Measurements from ENCODE around the gene PHETA1.

Gene PHETA1

DNA sequence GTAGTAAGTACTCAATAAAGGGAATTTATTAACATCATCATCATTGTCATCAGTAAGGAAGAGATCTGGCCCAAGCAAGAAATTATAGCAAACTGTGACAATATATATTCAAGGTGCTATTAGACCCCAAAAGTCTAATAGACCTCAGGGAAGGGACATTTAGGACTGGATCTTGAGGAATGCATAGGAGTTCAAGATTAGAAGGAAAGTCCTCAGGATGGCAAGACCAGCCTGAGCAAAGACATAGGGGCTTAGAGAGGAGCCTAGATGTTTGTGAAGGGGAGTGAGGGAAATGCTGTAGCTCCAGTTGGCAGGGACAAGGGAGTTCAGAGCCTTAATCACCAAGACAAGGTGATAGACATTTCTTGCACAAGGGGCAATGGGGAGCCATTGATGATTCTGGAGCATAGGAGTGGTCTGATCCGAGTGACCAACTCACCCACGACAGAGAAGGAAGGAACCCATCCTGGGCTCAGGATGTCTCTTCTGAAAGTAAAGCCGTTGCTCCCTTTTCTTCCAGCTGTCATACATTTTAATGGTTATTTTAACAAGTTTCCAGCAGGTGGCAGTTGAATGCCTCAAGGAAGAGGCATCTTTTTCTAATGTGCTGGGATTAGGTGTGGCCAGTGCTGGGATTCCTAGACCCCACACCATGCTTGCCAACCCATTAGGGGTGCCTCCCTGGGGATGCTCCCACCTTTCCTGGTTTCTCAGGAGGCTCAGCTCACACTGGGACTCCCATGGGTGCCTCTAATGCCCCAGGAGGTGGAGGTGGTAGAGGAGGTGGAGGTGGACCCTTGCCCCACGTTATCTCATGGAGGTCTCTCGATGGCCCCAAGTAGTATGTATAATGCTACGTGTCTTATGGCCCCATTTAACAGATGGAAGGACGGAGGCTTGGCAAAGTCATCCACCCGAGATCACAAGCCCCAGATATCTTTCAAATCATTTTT lies 37.8 kb downstream of the PHETA1 start:
- in situ Hi-C loops (cut with HindIII; ENCODE audit: low pct_ligation_motif_present, low sequenced_read_pairs): no loop called here
- Histone ChIP-seq H3K27me3 (replicated peaks) (no peaks in the 10 kb centered on the region), H3K4me3 (ENCODE audit: low read depth, low read length) (no peak overlapping the region), H3K27ac (no peak overlapping the region), H3K36me3 (replicated peaks) (no peaks in the 10 kb centered on the region)
- peak; percentile 12 for DNase-seq
- TF ChIP-seq, protein P1, sequence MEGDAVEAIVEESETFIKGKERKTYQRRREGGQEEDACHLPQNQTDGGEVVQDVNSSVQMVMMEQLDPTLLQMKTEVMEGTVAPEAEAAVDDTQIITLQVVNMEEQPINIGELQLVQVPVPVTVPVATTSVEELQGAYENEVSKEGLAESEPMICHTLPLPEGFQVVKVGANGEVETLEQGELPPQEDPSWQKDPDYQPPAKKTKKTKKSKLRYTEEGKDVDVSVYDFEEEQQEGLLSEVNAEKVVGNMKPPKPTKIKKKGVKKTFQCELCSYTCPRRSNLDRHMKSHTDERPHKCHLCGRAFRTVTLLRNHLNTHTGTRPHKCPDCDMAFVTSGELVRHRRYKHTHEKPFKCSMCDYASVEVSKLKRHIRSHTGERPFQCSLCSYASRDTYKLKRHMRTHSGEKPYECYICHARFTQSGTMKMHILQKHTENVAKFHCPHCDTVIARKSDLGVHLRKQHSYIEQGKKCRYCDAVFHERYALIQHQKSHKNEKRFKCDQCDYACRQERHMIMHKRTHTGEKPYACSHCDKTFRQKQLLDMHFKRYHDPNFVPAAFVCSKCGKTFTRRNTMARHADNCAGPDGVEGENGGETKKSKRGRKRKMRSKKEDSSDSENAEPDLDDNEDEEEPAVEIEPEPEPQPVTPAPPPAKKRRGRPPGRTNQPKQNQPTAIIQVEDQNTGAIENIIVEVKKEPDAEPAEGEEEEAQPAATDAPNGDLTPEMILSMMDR (IDR thresholded peaks at IDR 0.05; ENCODE audit: low read depth, low read length, missing control alignments): peak; percentile 48

- in situ Hi-C loops (cut with HindIII; ENCODE audit: low pct_ligation_motif_present, low sequenced_read_pairs): no loop called here
- Histone ChIP-seq H3K36me3 (replicated peaks) (no peaks in the 10 kb centered on the region), H3K4me3 (ENCODE audit: low read depth, low read length) (no peak overlapping the region), H3K27me3 (replicated peaks) (no peaks in the 10 kb centered on the region), H3K27ac (no peak overlapping the region)
- no peak for DNase-seq
- TF ChIP-seq, protein P1 (IDR thresholded peaks at IDR 0.05; ENCODE audit: low read depth, low read length, missing control alignments): no peak
These were observed 40.8 kb downstream of the PHETA1 start for GRCh38 chr12:111328138-111328537.

GRCh38 chr12:111327474-111327873 lies 41.4 kb downstream of the PHETA1 start:
- DNase-seq: no peak
- TF ChIP-seq, protein P1 (IDR thresholded peaks at IDR 0.05; ENCODE audit: low read depth, low read length, missing control alignments): no peak
- Histone ChIP-seq H3K27me3 (replicated peaks) (no peaks in the 10 kb centered on the region), H3K4me3 (ENCODE audit: low read depth, low read length) (no peak overlapping the region), H3K27ac (no peak overlapping the region), H3K36me3 (replicated peaks) (no peaks in the 10 kb centered on the region)
- in situ Hi-C loops (cut with HindIII; ENCODE audit: low pct_ligation_motif_present, low sequenced_read_pairs): no loop called here

DNA sequence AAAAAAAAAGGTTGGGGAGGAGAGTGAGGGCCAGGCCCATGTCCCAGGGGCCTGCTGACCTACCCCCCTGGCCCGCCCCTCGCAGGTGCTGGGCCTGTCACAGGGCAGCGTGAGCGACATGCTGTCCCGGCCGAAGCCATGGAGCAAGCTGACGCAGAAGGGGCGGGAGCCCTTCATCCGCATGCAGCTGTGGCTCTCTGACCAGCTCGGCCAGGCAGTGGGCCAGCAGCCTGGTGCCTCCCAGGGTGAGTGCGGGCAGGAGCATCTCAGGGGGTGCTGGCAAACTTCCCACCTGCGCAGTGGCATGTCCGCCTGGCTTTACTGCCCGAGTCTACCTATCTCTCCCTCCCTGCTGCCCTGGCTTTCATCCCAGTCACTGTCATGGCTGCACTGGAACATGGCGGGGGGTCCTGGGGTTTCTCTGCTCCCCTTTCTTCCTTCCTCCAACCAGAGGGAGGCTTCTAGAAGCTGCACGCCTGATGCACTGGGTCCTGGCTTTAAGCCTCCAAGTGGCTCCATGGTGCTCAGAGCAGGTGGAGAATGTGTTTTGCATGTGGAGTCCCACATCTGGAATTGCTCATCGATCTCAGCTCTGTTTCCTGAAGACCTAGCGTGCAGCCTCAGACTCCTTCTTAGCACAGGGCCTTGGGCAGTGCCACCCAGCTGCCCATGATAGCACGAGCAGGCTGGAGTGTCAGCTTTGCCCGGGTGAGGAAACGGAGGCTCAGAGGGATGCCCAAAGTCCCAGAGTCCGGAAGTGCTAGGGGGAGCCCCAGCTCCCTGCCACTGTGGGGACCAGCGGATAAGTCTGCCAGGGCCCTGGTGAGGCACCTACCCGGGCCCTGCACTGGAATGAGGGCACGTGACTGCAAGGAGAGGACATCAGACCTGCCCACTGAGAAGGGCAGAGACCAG lies 46.3 kb downstream of the PHETA1 start:
- no peak overlapping the region for H3K27ac ChIP-seq
- no peak for DNase-seq
- TF ChIP-seq, protein P1 (IDR thresholded peaks at IDR 0.05; ENCODE audit: low read depth, low read length, missing control alignments): no peak
- no peaks in the 10 kb centered on the region for H3K36me3 ChIP-seq (replicated peaks)
- H3K27me3 ChIP-seq (replicated peaks): no peaks in the 10 kb centered on the region
- no peak overlapping the region for H3K4me3 ChIP-seq (ENCODE audit: low read depth, low read length)
- in situ Hi-C loops (cut with HindIII; ENCODE audit: low pct_ligation_motif_present, low sequenced_read_pairs): no loop called here

DNA sequence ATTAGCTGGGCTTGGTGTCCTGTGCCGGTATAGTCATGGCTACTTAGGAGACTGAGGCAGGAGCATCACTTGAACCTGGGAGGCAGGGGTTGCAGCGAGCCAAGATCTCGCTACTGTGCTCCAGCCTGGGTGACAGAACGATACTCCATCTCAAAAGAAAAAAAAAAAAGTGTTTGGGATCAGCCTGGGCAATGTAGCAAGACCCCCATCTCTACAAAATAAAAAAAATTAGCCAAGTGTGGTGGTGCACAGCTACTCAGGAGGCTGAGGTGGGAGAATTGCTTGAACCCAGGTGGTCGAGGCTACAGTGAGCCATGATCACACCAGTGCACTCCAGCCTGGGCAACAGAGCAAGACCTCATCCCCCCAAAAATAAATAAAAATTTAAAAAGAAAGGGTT lies 47.6 kb downstream of the PHETA1 start:
- DNase-seq: no peak
- TF ChIP-seq, protein P1 (IDR thresholded peaks at IDR 0.05; ENCODE audit: low read depth, low read length, missing control alignments): no peak
- in situ Hi-C loops (cut with HindIII; ENCODE audit: low pct_ligation_motif_present, low sequenced_read_pairs): no loop called here
- Histone ChIP-seq H3K36me3 (replicated peaks) (no peaks in the 10 kb centered on the region), H3K27ac (no peak overlapping the region), H3K27me3 (replicated peaks) (no peaks in the 10 kb centered on the region), H3K4me3 (ENCODE audit: low read depth, low read length) (no peak overlapping the region)
